H9 (cell line): Measurements from ENCODE around the gene GMPPB. TPM values are rescaled to one million over a fixed set of nuclear protein-coding genes. Genes with fewer than 3 reads are reported as not detected.
A peak's percentile ranks its signal among the peaks of the same experiment; 100 is the strongest.
"Not testable (repeated sequence)": the region's sequence is repeated elsewhere in the genome, so short reads cannot be mapped to it uniquely, and the experiment has no call there.

Source experiments
- DNase-seq: peaks from one replicate; pipeline ENCODE4 v3.0.0-alpha.2; 2017
- H2AFZ ChIP-seq: one replicate; pipeline ENCODE4 v1.6.1; 2013; ENCODE audit warnings: mild to moderate bottlenecking, low read length, control low read depth, moderate library complexity
- H2AK5ac ChIP-seq: 2 replicates; pipeline ENCODE4 v1.6.1; 2013; ENCODE audit warnings: low read length, control low read depth, mixed read lengths; ENCODE audit not compliant: insufficient read length
- H2BK120ac ChIP-seq: one replicate; pipeline ENCODE4 v1.6.1; 2013; ENCODE audit warnings: low read depth, mild to moderate bottlenecking, low read length, control low read depth, inconsistent platforms; ENCODE audit not compliant: poor library complexity, severe bottlenecking
- H2BK12ac ChIP-seq: 2 replicates; pipeline ENCODE4 v1.6.1; 2013; ENCODE audit warnings: low read length, control low read depth, mixed read lengths, low read depth; ENCODE audit not compliant: insufficient read length
- H2BK15ac ChIP-seq: 2 replicates; pipeline ENCODE4 v1.6.1; 2013; ENCODE audit warnings: low read depth, low read length, control low read depth
- H2BK20ac ChIP-seq: one replicate; pipeline ENCODE4 v1.6.1; 2013; ENCODE audit warnings: low read depth, mild to moderate bottlenecking, low read length, control low read depth, inconsistent platforms; ENCODE audit not compliant: poor library complexity, severe bottlenecking
- H2BK5ac ChIP-seq: 2 replicates; pipeline ENCODE4 v1.6.1; 2013; ENCODE audit warnings: low read length, control low read depth, mixed read lengths; ENCODE audit not compliant: insufficient read length
- H3K14ac ChIP-seq: 2 replicates; pipeline ENCODE4 v1.6.1; 2013; ENCODE audit warnings: low read length, control low read depth; ENCODE audit not compliant: insufficient read depth
- H3K18ac ChIP-seq: 2 replicates; pipeline ENCODE4 v1.6.1; 2013; ENCODE audit warnings: low read depth, mild to moderate bottlenecking, mixed read lengths, low read length, control low read depth; ENCODE audit not compliant: insufficient read length
- H3K23ac ChIP-seq: 2 replicates; pipeline ENCODE4 v1.6.1; 2013; ENCODE audit warnings: low read length, control low read depth, mixed read lengths, low read depth; ENCODE audit not compliant: insufficient read length
- H3K23me2 ChIP-seq: 2 replicates; pipeline ENCODE4 v1.6.1; 2013; ENCODE audit warnings: low read depth, mild to moderate bottlenecking, mixed read lengths, low read length, control low read depth; ENCODE audit not compliant: insufficient read length, poor library complexity, severe bottlenecking
- H3K27ac ChIP-seq: 2 replicates; pipeline ENCODE4 v1.5.1; 2013; ENCODE audit warnings: low read length, control low read depth, mixed read lengths, low read depth; ENCODE audit not compliant: insufficient read length
- H3K27me3 ChIP-seq: 2 replicates; pipeline ENCODE4 v1.6.1; 2013; ENCODE audit warnings: low read length, control low read depth, inconsistent platforms; ENCODE audit not compliant: insufficient read depth
- H3K4ac ChIP-seq: 2 replicates; pipeline ENCODE4 v1.6.1; 2013; ENCODE audit warnings: low read depth, mild to moderate bottlenecking, control low read depth, inconsistent platforms, low read length, moderate library complexity
- H3K4me1 ChIP-seq: 2 replicates; pipeline ENCODE4 v1.6.1; 2013; ENCODE audit warnings: low read length, control low read depth, inconsistent platforms; ENCODE audit not compliant: insufficient read depth
- H3K4me2 ChIP-seq: 2 replicates; pipeline ENCODE4 v1.6.1; 2013; ENCODE audit warnings: low read length, control low read depth, mixed read lengths; ENCODE audit not compliant: insufficient read length, insufficient read depth
- H3K56ac ChIP-seq: 2 replicates; pipeline ENCODE4 v1.6.1; 2013; ENCODE audit warnings: low read depth, mild to moderate bottlenecking, mixed read lengths, low read length, control low read depth; ENCODE audit not compliant: insufficient read length
- H3K79me1 ChIP-seq: 2 replicates; pipeline ENCODE4 v1.6.1; 2013; ENCODE audit warnings: low read depth, mild to moderate bottlenecking, moderate library complexity, low read length, control low read depth, inconsistent platforms; ENCODE audit not compliant: insufficient read depth, poor library complexity, severe bottlenecking
- H3K79me2 ChIP-seq: 2 replicates; pipeline ENCODE4 v1.6.1; 2013; ENCODE audit warnings: low read length, control low read depth, inconsistent platforms; ENCODE audit not compliant: insufficient read depth
- H3K9ac ChIP-seq: 2 replicates; pipeline ENCODE4 v1.6.1; 2013; ENCODE audit warnings: low read length, control low read depth, mixed read lengths; ENCODE audit not compliant: insufficient read length; ENCODE audit errors: extremely low read depth
- H3K9me3 ChIP-seq: one replicate; pipeline ENCODE4 v1.6.1; 2013; ENCODE audit warnings: low read depth, low read length, inconsistent platforms; ENCODE audit not compliant: control insufficient read depth
- H3T11ph ChIP-seq: one replicate; pipeline ENCODE4 v1.6.1; 2013; ENCODE audit warnings: mild to moderate bottlenecking, low read length, control low read depth, inconsistent platforms
- H4K20me1 ChIP-seq: one replicate; pipeline ENCODE4 v1.6.1; 2013; ENCODE audit not compliant: control insufficient read depth, insufficient read length, insufficient read depth
- H4K5ac ChIP-seq: 2 replicates; pipeline ENCODE4 v1.6.1; 2013; ENCODE audit warnings: low read depth, mild to moderate bottlenecking, mixed read lengths, low read length, control low read depth; ENCODE audit not compliant: insufficient read length
- H4K8ac ChIP-seq: replicated peaks from 2 replicates; pipeline ENCODE4 v1.6.1; 2013; ENCODE audit warnings: low read length, control low read depth, mixed read lengths, low read depth; ENCODE audit not compliant: insufficient read length
- H4K91ac ChIP-seq: 2 replicates; pipeline ENCODE4 v1.6.1; 2013; ENCODE audit warnings: low read depth, mild to moderate bottlenecking, moderate library complexity, mixed read lengths, low read length, control low read depth; ENCODE audit not compliant: insufficient read length
- H3K27ac Mint-ChIP-seq, 3 experiments: 2 replicates in 2 of 3; 3 replicates in 1 of 3; pipeline ENCODE4 v1.8.0; 2020 to 2021; ENCODE audit warnings: mixed read lengths in 3 of 3, mild to moderate bottlenecking in 1 of 3, moderate library complexity in 1 of 3
- H3K27me3 Mint-ChIP-seq: 2 replicates; pipeline ENCODE4 v1.8.0; 2021; ENCODE audit warnings: low read depth, mild to moderate bottlenecking, moderate library complexity, mixed read lengths
- H3K36me3 Mint-ChIP-seq, 3 experiments: 2 replicates in 2 of 3; 3 replicates in 1 of 3; pipeline ENCODE4 v1.8.0; 2020 to 2021; ENCODE audit warnings: low read depth in 3 of 3, mixed read lengths in 3 of 3; ENCODE audit not compliant: insufficient read depth in 1 of 3
- H3K4me1 Mint-ChIP-seq, 2 experiments: 2 replicates each; pipeline ENCODE4 v1.8.0; 2020; ENCODE audit warnings: mixed read lengths in 2 of 2
- H3K4me3 Mint-ChIP-seq, 2 experiments: 2 replicates in 1 of 2; 3 replicates in 1 of 2; pipeline ENCODE4 v1.8.0; 2020 to 2021; ENCODE audit warnings: mild to moderate bottlenecking in 2 of 2, mixed read lengths in 2 of 2, moderate library complexity in 1 of 2
- H3K9me3 Mint-ChIP-seq, 2 experiments: 2 replicates in 1 of 2; 3 replicates in 1 of 2; pipeline ENCODE4 v1.8.0; 2020; ENCODE audit warnings: mild to moderate bottlenecking in 2 of 2, mixed read lengths in 2 of 2, moderate library complexity in 1 of 2
- WGBS: extraction: QIAGEN DNeasy Blood & Tissue Kit; methylation state at CpG from one replicate; pipeline ENCODE4 v1.1.7; 2013; ENCODE audit warnings: missing lambda C conversion rate, low lambda C conversion rate, mixed read lengths; ENCODE audit not compliant: insufficient read length; ENCODE audit errors: extremely low coverage; 5-methylcytosine and 5-hydroxymethylcytosine counted together
- total RNA-seq: library from RNA; stranded (reverse); gene quantifications from 2 replicates; pipeline ENCODE4 v1.2.1, GENCODE V29; 2021
- TF ChIP-seq, protein P1 (sequence below): fragments of 200-600 bp; sonication (generic); conservative IDR thresholded peaks from 3 replicates; pipeline ENCODE4 v1.8.0; 2021; ENCODE audit warnings: antibody characterized with exemption, mild to moderate bottlenecking

The GMPPB gene
- total RNA-seq, 1 experiment from 2014 or later, result 31.1 TPM

DNA sequence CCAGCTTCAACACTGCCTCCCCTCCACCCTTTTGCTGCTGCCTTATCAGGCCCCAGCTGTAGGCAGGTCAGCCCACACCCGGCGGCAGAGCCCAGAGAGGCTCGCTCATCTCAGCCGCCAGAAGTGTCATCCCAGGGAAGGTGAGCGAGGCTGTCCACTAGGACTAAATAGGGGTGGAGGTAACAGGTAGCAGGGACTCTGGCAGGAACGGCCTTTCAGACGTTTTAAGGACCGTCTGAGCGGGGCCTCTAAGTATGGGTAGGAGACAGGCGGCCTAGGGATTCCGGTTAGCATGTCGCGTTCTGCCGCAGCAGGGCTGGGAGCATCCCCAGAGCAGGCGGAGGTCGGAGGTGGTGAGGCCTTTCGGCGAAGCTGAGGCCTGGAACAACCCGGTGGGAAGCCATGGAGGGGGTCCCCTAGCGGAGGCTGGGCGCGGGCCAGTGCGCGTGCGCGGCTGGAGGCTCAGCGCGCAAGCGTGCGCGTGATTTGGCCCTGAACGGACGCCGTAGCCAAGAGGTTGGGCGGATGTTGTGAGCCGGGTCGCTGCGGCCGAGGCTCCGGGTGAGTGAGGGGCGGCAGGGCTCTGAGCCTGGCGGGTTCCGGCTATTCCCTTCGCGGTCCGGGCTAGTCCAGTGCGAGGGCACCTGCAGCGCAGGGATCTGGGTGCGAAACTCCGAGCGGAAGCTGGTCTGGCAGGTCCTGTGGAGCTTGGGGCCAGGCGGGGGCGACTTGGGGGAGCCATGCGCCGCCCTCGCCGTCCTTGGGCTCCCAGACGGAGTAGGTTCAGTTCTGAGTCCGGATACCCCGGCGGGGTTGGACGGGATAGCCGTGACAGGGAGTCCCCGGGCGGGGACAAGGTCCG, 34.5 kb downstream of the GMPPB start, which contains the start of the genes MST1 and RNF123:
TSS of gene MST1 (minus strand) at position 429 of the 862 bp plus-strand sequence. CDS start 783 bp downstream, outside the sequence.
TSS of gene RNF123 (plus strand) at position 512 of the 862 bp plus-strand sequence. CDS start 1,609 bp downstream, outside the sequence.
- peaks cover 2 to 13% (median 10%) of the 10 kb centered on the region in 3 experiments; a peak in 6 of 7 replicates for H3K36me3 Mint-ChIP-seq
- peak within 1 kb of the TSS; percentile 93 to 99 (median 95) for H3K27ac Mint-ChIP-seq
- no peak within 1 kb of the TSS for H4K5ac ChIP-seq
- no peak within 1 kb of the TSS for H2BK12ac ChIP-seq
- H4K8ac ChIP-seq, result no peak within 1 kb of the TSS
- WGBS, result no CpG with 5 or more reads among the region's 66 CpGs
- H2BK120ac ChIP-seq, result no peak within 1 kb of the TSS
- H2BK5ac ChIP-seq, result no peak within 1 kb of the TSS
- H4K91ac ChIP-seq, result no peak within 1 kb of the TSS
- peak within 1 kb of the TSS; percentile 90 to 99 for H3K4me3 Mint-ChIP-seq
- no peak within 1 kb of the TSS for H3T11ph ChIP-seq
- H3K79me2 ChIP-seq, result no peaks in the 10 kb centered on the region
- no peak within 1 kb of the TSS for H3K23ac ChIP-seq
- H3K27me3 ChIP-seq, result no peaks in the 10 kb centered on the region
- H3K4me2 ChIP-seq, result peak within 1 kb of the TSS; percentile 74
- DNase-seq, result peak; percentile 94
- peak within 1 kb of the TSS; percentile 65; the same call in 1 of the 2 replicates for H3K14ac ChIP-seq
- no peak within 1 kb of the TSS for H3K56ac ChIP-seq
- no peak within 1 kb of the TSS for H2AFZ ChIP-seq
- peaks cover 20 to 30% of the 10 kb centered on the region in 2 experiments for H3K4me1 Mint-ChIP-seq
- peaks cover 3% of the 10 kb centered on the region for H3K23me2 ChIP-seq
- H3K18ac ChIP-seq, result no peak within 1 kb of the TSS
- H3K4ac ChIP-seq, result no peak within 1 kb of the TSS
- no peaks in the 10 kb centered on the region for H3K9me3 ChIP-seq
- no peak within 1 kb of the TSS for H2AK5ac ChIP-seq
- TF ChIP-seq, protein P1, sequence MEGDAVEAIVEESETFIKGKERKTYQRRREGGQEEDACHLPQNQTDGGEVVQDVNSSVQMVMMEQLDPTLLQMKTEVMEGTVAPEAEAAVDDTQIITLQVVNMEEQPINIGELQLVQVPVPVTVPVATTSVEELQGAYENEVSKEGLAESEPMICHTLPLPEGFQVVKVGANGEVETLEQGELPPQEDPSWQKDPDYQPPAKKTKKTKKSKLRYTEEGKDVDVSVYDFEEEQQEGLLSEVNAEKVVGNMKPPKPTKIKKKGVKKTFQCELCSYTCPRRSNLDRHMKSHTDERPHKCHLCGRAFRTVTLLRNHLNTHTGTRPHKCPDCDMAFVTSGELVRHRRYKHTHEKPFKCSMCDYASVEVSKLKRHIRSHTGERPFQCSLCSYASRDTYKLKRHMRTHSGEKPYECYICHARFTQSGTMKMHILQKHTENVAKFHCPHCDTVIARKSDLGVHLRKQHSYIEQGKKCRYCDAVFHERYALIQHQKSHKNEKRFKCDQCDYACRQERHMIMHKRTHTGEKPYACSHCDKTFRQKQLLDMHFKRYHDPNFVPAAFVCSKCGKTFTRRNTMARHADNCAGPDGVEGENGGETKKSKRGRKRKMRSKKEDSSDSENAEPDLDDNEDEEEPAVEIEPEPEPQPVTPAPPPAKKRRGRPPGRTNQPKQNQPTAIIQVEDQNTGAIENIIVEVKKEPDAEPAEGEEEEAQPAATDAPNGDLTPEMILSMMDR, result peak; percentile 41; the same call in 2 of the 3 replicates
- H3K27me3 Mint-ChIP-seq, result peaks cover 5% of the 10 kb centered on the region; the same call in 1 of the 2 replicates
- no peak within 1 kb of the TSS for H3K27ac ChIP-seq
- H3K9ac ChIP-seq, result peak within 1 kb of the TSS; percentile 42
- H3K79me1 ChIP-seq, result no peaks in the 10 kb centered on the region
- no peaks in the 10 kb centered on the region for H4K20me1 ChIP-seq
- H3K9me3 Mint-ChIP-seq, result no peaks in the 10 kb centered on the region
- H3K4me1 ChIP-seq, result no peaks in the 10 kb centered on the region
- no peak within 1 kb of the TSS for H2BK20ac ChIP-seq
- no peak within 1 kb of the TSS for H2BK15ac ChIP-seq

DNA sequence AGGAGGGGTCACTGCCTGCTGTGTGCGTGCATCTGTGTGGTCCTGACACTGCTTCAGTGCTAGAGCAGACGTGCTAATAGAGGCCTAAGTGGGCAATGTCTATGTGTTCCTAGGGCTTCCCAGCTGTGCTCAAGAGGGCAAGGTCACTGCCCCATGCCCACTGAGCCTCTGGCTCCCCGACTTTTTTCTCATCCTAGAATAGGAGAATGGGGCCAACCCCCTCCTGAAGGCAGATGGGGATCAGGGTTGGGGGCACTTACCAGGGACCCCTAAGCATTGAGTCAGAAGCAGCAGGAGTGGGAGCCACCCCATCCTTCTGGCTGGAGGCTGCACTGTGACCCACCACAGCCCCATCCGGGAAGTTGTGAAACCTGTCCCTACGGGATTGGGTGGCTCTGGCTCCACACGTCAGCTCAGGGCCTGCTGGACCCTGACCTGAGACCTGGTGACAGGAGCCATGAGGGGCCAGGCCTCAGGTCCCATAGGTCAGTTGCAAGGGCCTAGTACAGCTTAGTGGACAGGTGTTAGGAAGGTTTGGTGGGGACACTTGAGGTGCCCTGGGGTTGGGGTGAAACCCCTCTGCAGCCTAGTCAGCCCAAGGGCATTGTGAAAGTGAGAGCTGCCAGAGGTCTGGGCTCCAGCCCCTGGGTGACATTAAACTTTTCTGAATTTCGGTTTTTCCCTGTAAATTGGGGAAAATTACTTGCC, 35.3 kb downstream of the GMPPB start:
- not testable (repeated sequence) for H4K8ac ChIP-seq, H3T11ph ChIP-seq, H3K56ac ChIP-seq, H2BK15ac ChIP-seq, H3K14ac ChIP-seq, H4K20me1 ChIP-seq, H4K5ac ChIP-seq, H3K18ac ChIP-seq, H2BK12ac ChIP-seq, H3K4ac ChIP-seq, H2BK5ac ChIP-seq, H3K9ac ChIP-seq, H3K79me1 ChIP-seq, H2AFZ ChIP-seq, H2BK20ac ChIP-seq, H3K27ac ChIP-seq, H3K79me2 ChIP-seq, H3K23ac ChIP-seq, H3K9me3 Mint-ChIP-seq, H2AK5ac ChIP-seq, H3K4me1 ChIP-seq, H4K91ac ChIP-seq, H3K9me3 ChIP-seq, H2BK120ac ChIP-seq, H3K27me3 ChIP-seq, DNase-seq, H3K27me3 Mint-ChIP-seq, H3K23me2 ChIP-seq
- no CpG with 5 or more reads among the region's 7 CpGs for WGBS
- Mint-ChIP-seq H3K4me3 (peak overlapping the region; percentile 90 to 99; a peak in 4 of 5 replicates), H3K36me3 (peaks cover 6 to 21% (median 17%) of the 10 kb centered on the region in 3 experiments; a peak in 6 of 7 replicates), H3K4me1 (peaks cover 20 to 30% of the 10 kb centered on the region in 2 experiments), H3K27ac (peak overlapping the region in 2 of 3 experiments; percentile 93 to 99; a peak in 2 of 7 replicates)
- peak overlapping the region; percentile 74 for H3K4me2 ChIP-seq
